ENCODE measurements around the gene GPRC5C.

DNA sequence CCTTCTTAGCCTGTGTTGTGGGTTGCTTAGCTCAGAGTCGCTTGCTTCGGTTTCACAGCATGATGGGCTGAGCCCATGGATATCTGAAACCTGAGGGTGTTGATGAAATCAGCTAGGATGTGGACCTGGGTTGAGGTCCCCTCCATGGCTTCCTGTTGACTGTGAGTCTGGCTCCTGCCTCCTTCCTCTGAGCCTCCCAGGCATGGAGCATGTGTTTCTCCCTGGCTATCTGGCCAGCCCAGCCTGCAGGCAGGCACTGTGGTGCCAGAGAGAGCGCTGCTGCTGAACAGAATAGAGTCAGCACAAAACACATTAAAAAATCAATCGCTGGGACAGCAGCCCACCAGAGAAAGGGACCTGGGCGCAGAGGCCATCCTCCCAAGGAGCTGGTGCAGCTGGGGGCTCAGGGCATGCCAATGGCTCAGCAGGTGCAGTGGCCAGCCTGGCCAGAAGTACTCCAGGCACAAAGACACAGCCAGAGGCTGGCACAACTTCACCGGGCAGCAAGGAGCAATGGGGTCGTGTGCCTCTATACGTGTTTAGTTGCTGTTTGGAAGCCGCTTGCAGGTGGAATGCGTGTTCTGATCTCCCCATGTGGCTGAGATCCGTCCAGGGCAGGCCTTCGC is 28.3 kb upstream of the GPRC5C start:
- TF ChIP-seq, protein P1, sequence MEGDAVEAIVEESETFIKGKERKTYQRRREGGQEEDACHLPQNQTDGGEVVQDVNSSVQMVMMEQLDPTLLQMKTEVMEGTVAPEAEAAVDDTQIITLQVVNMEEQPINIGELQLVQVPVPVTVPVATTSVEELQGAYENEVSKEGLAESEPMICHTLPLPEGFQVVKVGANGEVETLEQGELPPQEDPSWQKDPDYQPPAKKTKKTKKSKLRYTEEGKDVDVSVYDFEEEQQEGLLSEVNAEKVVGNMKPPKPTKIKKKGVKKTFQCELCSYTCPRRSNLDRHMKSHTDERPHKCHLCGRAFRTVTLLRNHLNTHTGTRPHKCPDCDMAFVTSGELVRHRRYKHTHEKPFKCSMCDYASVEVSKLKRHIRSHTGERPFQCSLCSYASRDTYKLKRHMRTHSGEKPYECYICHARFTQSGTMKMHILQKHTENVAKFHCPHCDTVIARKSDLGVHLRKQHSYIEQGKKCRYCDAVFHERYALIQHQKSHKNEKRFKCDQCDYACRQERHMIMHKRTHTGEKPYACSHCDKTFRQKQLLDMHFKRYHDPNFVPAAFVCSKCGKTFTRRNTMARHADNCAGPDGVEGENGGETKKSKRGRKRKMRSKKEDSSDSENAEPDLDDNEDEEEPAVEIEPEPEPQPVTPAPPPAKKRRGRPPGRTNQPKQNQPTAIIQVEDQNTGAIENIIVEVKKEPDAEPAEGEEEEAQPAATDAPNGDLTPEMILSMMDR (IDR thresholded peaks at IDR 0.05; ENCODE audit: low read depth, low read length), result no peak
- TF ChIP-seq POLR2A (IDR thresholded peaks at IDR 0.05; ENCODE audit: extremely low read depth, insufficient read length), result no peak

Data from NB4 (cell line).